B cell (primary cell): ENCODE measurements around the gene PFDN2. TPM values are rescaled to one million over a fixed set of nuclear protein-coding genes. Genes with fewer than 3 reads are reported as not detected.

Experiments
- ATAC-seq: fragments of 200-7000 bp; cut with Tn5 transposase; one replicate; pipeline ENCODE4 v1.10.0; 2021; ENCODE audit warnings: low read depth, mild to moderate bottlenecking, moderate number of reproducible peaks, moderate library complexity
- CTCF ChIA-PET: fragments of 350-600 bp; sonication (Branson Sonifier 250); formaldehyde crosslinking; loops from one replicate; lab custom pipeline; 2021; ENCODE audit warnings: antibody characterized with exemption, inconsistent platforms; lab: Charles Lee
- POLR2A ChIA-PET: fragments of 350-600 bp; sonication (Branson Sonifier 250); formaldehyde crosslinking; loops from one replicate; lab custom pipeline; 2021; ENCODE audit warnings: antibody characterized with exemption; lab: Charles Lee
- DNase-seq: peaks from one replicate; pipeline ENCODE4 v3.0.0; 2013
- H2AFZ ChIP-seq: 2 replicates; pipeline ENCODE4 v1.6.1; 2012; ENCODE audit warnings: mild to moderate bottlenecking, low read depth, low read length; ENCODE audit not compliant: insufficient read depth, poor library complexity, severe bottlenecking
- H3K27ac ChIP-seq, 2 donors: 1 replicate in 1 of 2; 2 replicates in 1 of 2; pipeline ENCODE4 v1.5.1; 2012 to 2013; ENCODE audit warnings: low read length in 2 of 2, mild to moderate bottlenecking in 2 of 2, moderate library complexity in 1 of 2
- H3K27me3 ChIP-seq, 4 experiments: fragments of 200-600 bp in 1 of 4; sonication (generic) in 1 of 4; replicated peaks in 1 of 4; 1 replicate in 2 of 4; 2 replicates in 2 of 4; pipeline versions ENCODE4 v1.6.1 to v1.7.0; 2013 to 2016; ENCODE audit warnings: low read length in 3 of 4, mild to moderate bottlenecking in 2 of 4, mixed read lengths in 1 of 4, moderate library complexity in 1 of 4; ENCODE audit not compliant: insufficient read depth in 4 of 4, control insufficient read depth in 3 of 4; ENCODE audit errors: control extremely low read depth in 1 of 4
- H3K36me3 ChIP-seq, 2 experiments: replicated peaks in 1 of 2; 1 replicate in 1 of 2; 2 replicates in 1 of 2; pipeline versions ENCODE4 v1.6.1 to v1.7.1; 2013; ENCODE audit warnings: low read length in 1 of 2; ENCODE audit not compliant: insufficient read depth in 2 of 2, control insufficient read depth in 1 of 2; ENCODE audit errors: control extremely low read depth in 1 of 2, extremely low read depth in 1 of 2
- H3K4me1 ChIP-seq, 2 donors: fragments of 200-600 bp in 1 of 2; sonication (generic) in 1 of 2; 1 replicate in 1 of 2; 2 replicates in 1 of 2; pipeline versions ENCODE4 v1.5.1 to v1.6.1; 2013 to 2017; ENCODE audit warnings: low read length in 2 of 2; ENCODE audit not compliant: control insufficient read depth in 2 of 2, insufficient read depth in 2 of 2
- H3K4me2 ChIP-seq: replicated peaks from 2 replicates; pipeline ENCODE3; 2012; ENCODE audit warnings: mild to moderate bottlenecking, low read depth, low read length; ENCODE audit not compliant: poor library complexity, severe bottlenecking
- H3K4me3 ChIP-seq, 5 experiments: fragments of 200-600 bp in 1 of 5; sonication (generic) in 1 of 5; 1 replicate in 3 of 5; 2 replicates in 2 of 5; pipeline versions ENCODE4 v1.5.1 to v1.7.0; 2011 to 2016; ENCODE audit warnings: low read length in 4 of 5, mild to moderate bottlenecking in 4 of 5, low read depth in 2 of 5, control low read depth in 1 of 5, moderate library complexity in 1 of 5; ENCODE audit not compliant: insufficient read depth in 1 of 5; ENCODE audit errors: control extremely low read depth in 1 of 5, extremely low read depth in 1 of 5
- H3K79me2 ChIP-seq: fragments of 200-600 bp; sonication (generic); one replicate; pipeline ENCODE4 v1.6.0; 2016; ENCODE audit warnings: low read length; ENCODE audit not compliant: control insufficient read depth, insufficient read depth
- H3K9ac ChIP-seq: fragments of 200-600 bp; sonication (generic); 2 replicates; pipeline ENCODE4 v1.6.1; 2017; ENCODE audit warnings: mild to moderate bottlenecking, low read length, moderate library complexity
- H3K9me3 ChIP-seq, 3 donors: one replicate each; pipeline versions ENCODE4 v1.6.1 to v1.7.1; 2013; ENCODE audit warnings: low read length in 2 of 3; ENCODE audit not compliant: control insufficient read depth in 2 of 3, insufficient read depth in 1 of 3; ENCODE audit errors: control extremely low read depth in 1 of 3
- H4K20me1 ChIP-seq: 2 replicates; pipeline ENCODE4 v1.6.0; 2012; ENCODE audit warnings: mild to moderate bottlenecking, low read length; ENCODE audit not compliant: insufficient read depth, control insufficient read depth, poor library complexity, severe bottlenecking
- H3K27ac Mint-ChIP-seq: one replicate; pipeline ENCODE4 v1.8.0; 2021; ENCODE audit warnings: mixed read lengths
- H3K27me3 Mint-ChIP-seq: one replicate; pipeline ENCODE4 v1.8.0; 2021; ENCODE audit warnings: mixed read lengths
- H3K4me1 Mint-ChIP-seq: one replicate; pipeline ENCODE4 v1.8.0; 2021; ENCODE audit warnings: mixed read lengths
- H3K4me3 Mint-ChIP-seq: one replicate; pipeline ENCODE4 v1.8.0; 2021; ENCODE audit warnings: mixed read lengths
- H3K9me3 Mint-ChIP-seq: one replicate; pipeline ENCODE4 v1.8.0; 2022; ENCODE audit warnings: mixed read lengths; ENCODE audit not compliant: insufficient read depth
- CTCF ChIP-seq: fragments of 200-600 bp; IDR thresholded peaks from one replicate; pipeline ENCODE4 v1.8.0; 2022; ENCODE audit warnings: antibody characterized with exemption, mild to moderate bottlenecking
- EZH2 ChIP-seq: IDR thresholded peaks from 2 replicates; pipeline ENCODE4 v1.6.1; 2012; ENCODE audit warnings: borderline replicate concordance, low read depth, mild to moderate bottlenecking, moderate library complexity, low read length; ENCODE audit not compliant: insufficient read depth, poor library complexity, severe bottlenecking
- WGBS: methylation state at CpG from one replicate; pipeline ENCODE4 v1.1.5; 2013; ENCODE audit warnings: missing lambda C conversion rate; ENCODE audit not compliant: insufficient coverage; 5-methylcytosine and 5-hydroxymethylcytosine counted together
- intact Hi-C: fragments of 100-400 bp; cut with micrococcal nuclease; formaldehyde crosslinking; loops from one replicate; pipeline ENCODE4 v1.10.0; 2022
- polyA plus RNA-seq: library from polyadenylated mRNA; depleted of rRNA; stranded (reverse); fragments of >200 nt; gene quantifications from 2 replicates; pipeline ENCODE4 v1.2.3, GENCODE V29; 2012
- total RNA-seq, 2 donors: library from RNA; stranded (reverse); fragments of 120-200 nt in 1 of 2; gene quantifications; 1 replicate in 1 of 2; 2 replicates in 1 of 2; pipeline versions ENCODE4 v1.2.3 to v1.2.4, GENCODE V29; 2013 to 2022

Gene PFDN2
- total and polyA plus RNA-seq, 2 donors (not counting 1 experiment from before 2014, with no cell fraction given) = 29.9 to 43.2 TPM

- POLR2A ChIA-PET = interaction anchor here (1.0 kb wide), 1 partner anchor 230 kb away, joined by 4 read pairs; no protein-coding TSS in a partner anchor
- peaks cover 37% of the 10 kb centered on the region for H3K79me2 ChIP-seq
- no peaks in the 10 kb centered on the region for H4K20me1 ChIP-seq
These were observed 41.5 kb upstream of the PFDN2 start, which contains the start of gene USP21 for GRCh38 chr1:161159087-161159912. TSS of gene USP21 (plus strand) at chr1:161159500. CDS start at chr1:161160641, 1,141 bp downstream.

More at GRCh38 chr1:161159087-161159912, 41.5 kb upstream of the PFDN2 start, which contains the start of gene USP21:
- Histone ChIP-seq H3K9me3 (peaks cover 0 to 3% (median 0%) of the 10 kb centered on the region in 3 donors), H3K27ac (peak within 1 kb of the TSS; percentile 74 to 76), H3K9ac (peak within 1 kb of the TSS; percentile 88), H3K27me3 (no peaks in the 10 kb centered on the region), H3K36me3 (peaks cover 0 to 40% of the 10 kb centered on the region in 2 experiments), H3K4me2 (peak within 1 kb of the TSS; percentile 80), H2AFZ (peak within 1 kb of the TSS; percentile 90), H3K4me1 (peaks cover 31 to 33% of the 10 kb centered on the region in 2 donors), H3K4me3 (peak within 1 kb of the TSS; percentile 69 to 92 (median 85))
- Mint-ChIP-seq H3K27me3 (no peaks in the 10 kb centered on the region), H3K27ac (peak within 1 kb of the TSS; percentile 93), H3K9me3 (no peaks in the 10 kb centered on the region), H3K4me3 (peak within 1 kb of the TSS; percentile 92), H3K4me1 (peaks cover 55% of the 10 kb centered on the region)
- DNase-seq (peak; percentile 94), ATAC-seq (peak; percentile 96)
- CTCF ChIA-PET = interaction anchor here (1.0 to 2.0 kb wide), 6 partner anchors 11 to 223 kb away, joined by 3 to 5 read pairs (median 3); no protein-coding TSS in a partner anchor
- WGBS = 5% methylated on average over 60 of the region's 60 CpGs
- TF ChIP-seq EZH2 (no peak), CTCF (no peak)
- intact Hi-C loops = loop anchor here (1.0 to 10.0 kb wide), 4 partner anchors 18 to 814 kb away; partner anchors contain the start of genes B4GALT3, COPA, DEDD and NCSTN
